HepG2 (cell line): ENCODE results near the gene NGFR. TPM values are rescaled to one million over a fixed set of nuclear protein-coding genes. Genes with fewer than 3 reads are reported as not detected.

Experiments used
- CEBPB ChIP-seq: IDR thresholded peaks from 2 replicates; pipeline ENCODE4 v1.6.1; 2011; ENCODE audit warnings: low read depth, low read length, improper control_type of control experiment, borderline replicate concordance
- CENPT ChIP-seq: sonication (generic); formaldehyde crosslinking; IDR thresholded peaks from 2 replicates; pipeline ENCODE4 v1.8.0; 2022; ENCODE audit warnings: low read depth, mild to moderate bottlenecking, moderate library complexity, missing genetic modification reagents
- IKZF4 ChIP-seq: sonication (generic); formaldehyde crosslinking; IDR thresholded peaks from 2 replicates; pipeline ENCODE4 v1.5.1; 2020; ENCODE audit warnings: borderline replicate concordance, mild to moderate bottlenecking, low read depth, missing genetic modification reagents; ENCODE audit errors: not compliant biosample characterization
- KLF13 ChIP-seq: sonication (generic); formaldehyde crosslinking; IDR thresholded peaks from 2 replicates; pipeline ENCODE4 v1.4.0; 2020; ENCODE audit warnings: mild to moderate bottlenecking, missing genetic modification reagents
- MIER3 ChIP-seq: IDR thresholded peaks from 2 replicates; pipeline ENCODE4 v1.6.1; 2016; ENCODE audit warnings: missing compliant biosample characterization, borderline replicate concordance
- NFE2L2 ChIP-seq: fragments of 150-350 bp; IDR thresholded peaks from 2 replicates; pipeline ENCODE4 v1.6.1; 2014; ENCODE audit warnings: low read length
- NFYC ChIP-seq: IDR thresholded peaks from 2 replicates; pipeline ENCODE4 v1.6.1; 2016; ENCODE audit warnings: missing genetic modification reagents, missing compliant biosample characterization
- PCBP2 ChIP-seq: fragments of 200-400 bp; formaldehyde crosslinking; optimal IDR thresholded peaks from 2 replicates; pipeline ENCODE3; 2018; ENCODE audit warnings: low read length, low read depth; ENCODE audit not compliant: poor library complexity, severe bottlenecking
- RBM22 ChIP-seq: fragments of 200-400 bp; formaldehyde crosslinking; optimal IDR thresholded peaks from 2 replicates; pipeline ENCODE3; 2017; ENCODE audit warnings: mild to moderate bottlenecking, low read length, moderate library complexity
- RFXANK ChIP-seq: IDR thresholded peaks from 2 replicates; pipeline ENCODE4 v1.6.1; 2016
- RFXAP ChIP-seq: sonication (generic); formaldehyde crosslinking; IDR thresholded peaks from 2 replicates; pipeline ENCODE4 v1.4.0; 2020; ENCODE audit warnings: missing genetic modification reagents, borderline replicate concordance
- SMAD3 ChIP-seq: sonication (generic); formaldehyde crosslinking; IDR thresholded peaks from 2 replicates; pipeline ENCODE4 v1.4.0; 2020; ENCODE audit warnings: missing genetic modification reagents
- SOX13 ChIP-seq, 3 experiments: fragments of 450-650 bp in 1 of 3; sonication (generic) in 1 of 3; formaldehyde crosslinking in 1 of 3; IDR thresholded peaks in 2 of 3; conservative IDR thresholded peaks in 1 of 3; 2 replicates each; pipeline versions ENCODE4 v1.5.0 to v1.6.1; 2016 to 2020; ENCODE audit warnings: antibody characterized with exemption in 1 of 3, mild to moderate bottlenecking in 1 of 3, missing compliant biosample characterization in 1 of 3, missing genetic modification reagents in 1 of 3, moderate library complexity in 1 of 3
- TBX2 ChIP-seq: sonication (generic); formaldehyde crosslinking; IDR thresholded peaks from 2 replicates; pipeline ENCODE4 v1.5.0; 2020; ENCODE audit warnings: missing genetic modification reagents, mild to moderate bottlenecking, borderline replicate concordance
- YEATS4 ChIP-seq: sonication (generic); formaldehyde crosslinking; IDR thresholded peaks from 2 replicates; pipeline ENCODE4 v1.4.0; 2020; ENCODE audit warnings: missing genetic modification reagents, borderline replicate concordance
- ZBTB21 ChIP-seq: sonication (generic); formaldehyde crosslinking; IDR thresholded peaks from 2 replicates; pipeline ENCODE4 v1.4.0; 2020; ENCODE audit warnings: missing genetic modification reagents
- ZBTB34 ChIP-seq: sonication (generic); formaldehyde crosslinking; IDR thresholded peaks from 2 replicates; pipeline ENCODE4 v1.8.0; 2022; ENCODE audit warnings: mild to moderate bottlenecking, missing genetic modification reagents
- ZBTB38 ChIP-seq: sonication (generic); formaldehyde crosslinking; IDR thresholded peaks from 2 replicates; pipeline ENCODE4 v1.5.1; 2020; ENCODE audit warnings: mild to moderate bottlenecking, missing genetic modification reagents
- ZFP41 ChIP-seq: sonication (generic); formaldehyde crosslinking; IDR thresholded peaks from 2 replicates; pipeline ENCODE4 v1.4.0; 2020; ENCODE audit warnings: mild to moderate bottlenecking, missing genetic modification reagents, borderline replicate concordance
- ZFYVE20 ChIP-seq: sonication (generic); formaldehyde crosslinking; IDR thresholded peaks from 2 replicates; pipeline ENCODE4 v1.8.0; 2023; ENCODE audit warnings: low read depth, mild to moderate bottlenecking, moderate library complexity, missing genetic modification reagents, borderline replicate concordance
- ZKSCAN1 ChIP-seq: fragments of 150-350 bp; IDR thresholded peaks from 2 replicates; pipeline ENCODE4 v1.6.1; 2014; ENCODE audit warnings: low read length
- ZKSCAN5 ChIP-seq: sonication (generic); formaldehyde crosslinking; IDR thresholded peaks from 2 replicates; pipeline ENCODE4 v1.5.1; 2020; ENCODE audit warnings: mild to moderate bottlenecking, missing genetic modification reagents
- ZNF232 ChIP-seq: sonication (generic); formaldehyde crosslinking; IDR thresholded peaks from 2 replicates; pipeline ENCODE4 v1.4.0; 2020; ENCODE audit warnings: missing genetic modification reagents, borderline replicate concordance
- ZNF333 ChIP-seq: sonication (generic); formaldehyde crosslinking; IDR thresholded peaks from 2 replicates; pipeline ENCODE4 v1.4.0; 2020; ENCODE audit warnings: mild to moderate bottlenecking, missing genetic modification reagents, borderline replicate concordance
- ZNF543 ChIP-seq: sonication (generic); formaldehyde crosslinking; IDR thresholded peaks from 2 replicates; pipeline ENCODE4 v1.4.0; 2020; ENCODE audit warnings: mild to moderate bottlenecking, missing genetic modification reagents
- ZNF562 ChIP-seq: sonication (generic); formaldehyde crosslinking; IDR thresholded peaks from 2 replicates; pipeline ENCODE4 v1.8.0; 2022; ENCODE audit warnings: missing genetic modification reagents, borderline replicate concordance
- polyA plus RNA-seq, 8 experiments: library from polyadenylated mRNA; depleted of rRNA in 3 of 8; stranded (reverse) in 7 of 8; unstranded in 1 of 8; fragments of >200 nt; fragmentation: Illumina TruSeq in 4 of 8; extraction: Trizol in 4 of 8; gene quantifications; 2 replicates each; pipeline versions ENCODE4 v1.2.1 to v1.2.3, GENCODE V29; 2011 to 2016; ENCODE audit warnings: low read depth in 4 of 8, missing spikeins in 1 of 8, mixed read lengths in 1 of 8; ENCODE audit not compliant: insufficient read depth in 1 of 8
- total RNA-seq, 5 experiments: library from RNA; depleted of rRNA; stranded (reverse); fragments of >200 nt; fragmentation: Illumina TruSeq; extraction: Trizol; gene quantifications; 2 replicates each; pipeline ENCODE4 v1.2.3, GENCODE V29; 2016; ENCODE audit warnings: low read depth in 1 of 5
- TF ChIP-seq, protein P1 (sequence below): sonication (generic); formaldehyde crosslinking; IDR thresholded peaks from 2 replicates; pipeline ENCODE4 v1.5.0; 2020; ENCODE audit warnings: missing genetic modification reagents

NGFR gene
- total and polyA plus RNA-seq, 2 of the 13 experiments (the other 11 are each of a cell fraction or from before 2014, with no cell fraction given) = 1.1 to 1.8 TPM

DNA sequence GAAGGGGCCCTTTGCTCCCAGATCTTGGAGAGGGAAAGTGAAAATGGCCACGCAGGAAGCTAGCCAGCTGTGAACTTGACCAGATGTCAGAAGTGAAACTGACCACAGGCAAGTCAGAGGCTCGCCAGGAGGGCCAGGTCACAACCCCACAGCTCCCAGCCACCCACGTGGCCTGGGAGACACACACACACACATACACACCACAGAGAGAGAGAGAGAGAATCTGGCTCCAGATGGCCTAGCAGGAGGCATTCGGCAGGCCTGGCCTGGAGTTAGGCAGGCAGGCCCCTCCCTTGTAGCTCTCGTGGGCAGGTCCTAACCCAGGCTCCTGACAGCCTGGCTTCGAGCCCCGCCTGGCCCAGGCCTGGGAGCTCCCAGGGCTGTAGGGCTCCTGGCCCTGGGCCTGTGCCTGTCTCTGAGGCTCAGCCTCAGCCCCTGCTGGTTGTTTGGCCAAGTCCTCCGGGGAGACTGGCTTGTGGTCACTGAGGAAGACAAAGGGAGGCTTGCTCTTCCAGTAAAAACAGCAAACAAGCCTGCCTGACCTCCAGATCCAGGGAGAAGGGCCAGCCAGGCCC is 20.2 kb downstream of the NGFR start (continued):
- peak; percentile 81; the same call in 1 of the 2 replicates for TF ChIP-seq ZNF543 (CRISPR knock-in tag)
- no peak for TF ChIP-seq ZNF232
- TF ChIP-seq, protein P1, sequence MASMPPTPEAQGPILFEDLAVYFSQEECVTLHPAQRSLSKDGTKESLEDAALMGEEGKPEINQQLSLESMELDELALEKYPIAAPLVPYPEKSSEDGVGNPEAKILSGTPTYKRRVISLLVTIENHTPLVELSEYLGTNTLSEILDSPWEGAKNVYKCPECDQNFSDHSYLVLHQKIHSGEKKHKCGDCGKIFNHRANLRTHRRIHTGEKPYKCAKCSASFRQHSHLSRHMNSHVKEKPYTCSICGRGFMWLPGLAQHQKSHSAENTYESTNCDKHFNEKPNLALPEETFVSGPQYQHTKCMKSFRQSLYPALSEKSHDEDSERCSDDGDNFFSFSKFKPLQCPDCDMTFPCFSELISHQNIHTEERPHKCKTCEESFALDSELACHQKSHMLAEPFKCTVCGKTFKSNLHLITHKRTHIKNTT (CRISPR knock-in tag) = no peak
- TF ChIP-seq CEBPB = no peak
- TF ChIP-seq ZNF333 (CRISPR knock-in tag) = no peak; the same call in 1 of the 2 replicates
- peak; percentile 75; the same call in 1 of the 2 replicates for TF ChIP-seq MIER3
- TF ChIP-seq RBM22 = no peak
- peak; percentile 92; the same call in 1 of the 2 replicates for TF ChIP-seq KLF13 (CRISPR knock-in tag)
- peak; percentile 88; the same call in 1 of the 2 replicates for TF ChIP-seq ZFP41
- peak; percentile 59; the same call in 1 of the 2 replicates for TF ChIP-seq ZBTB38
- TF ChIP-seq NFE2L2 = no peak
- TF ChIP-seq RFXANK (CRISPR knock-in tag) = peak; percentile 77; the same call in 1 of the 2 replicates
- peak; percentile 86; the same call in 1 of the 2 replicates for TF ChIP-seq ZBTB34
- TF ChIP-seq ZBTB21 (CRISPR knock-in tag) = no peak
- no peak for TF ChIP-seq ZNF562
- TF ChIP-seq PCBP2 = no peak
- peak; percentile 70; the same call in 1 of the 2 replicates for TF ChIP-seq YEATS4 (CRISPR knock-in tag)
- TF ChIP-seq RFXAP (CRISPR knock-in tag) = no peak
- no peak for TF ChIP-seq SOX13 (IDR thresholded peaks at IDR 0.05)
- peak in 1 of 2 experiments; percentile 52; a peak in 1 of 4 replicates for TF ChIP-seq SOX13 (CRISPR knock-in tag; conservative IDR thresholded peaks at IDR 0.05 in 1 of 2, IDR thresholded peaks at IDR 0.05 in 1 of 2)
- no peak for TF ChIP-seq ZKSCAN5
- TF ChIP-seq CENPT = peak; percentile 56; the same call in 1 of the 2 replicates
- no peak for TF ChIP-seq ZKSCAN1
- TF ChIP-seq ZFYVE20 = peak; percentile 89; the same call in 1 of the 2 replicates
- peak; percentile 60 for TF ChIP-seq IKZF4 (CRISPR knock-in tag)
- peak; percentile 47; the same call in 1 of the 2 replicates for TF ChIP-seq TBX2 (CRISPR knock-in tag)
- peak; percentile 73 for TF ChIP-seq SMAD3
- TF ChIP-seq NFYC = peak; percentile 32; the same call in 1 of the 2 replicates
